ENCODE data around the gene SIPA1. TPM values are rescaled to one million over a fixed set of nuclear protein-coding genes. Genes with fewer than 3 reads are reported as not detected.

Gene SIPA1
- total RNA-seq, 3 donors from 2014 or later: 18.2 to 27.9 (median 25.5) TPM

- H3K4me1 ChIP-seq: peaks cover 4 to 6% of the 10 kb centered on the region in 2 donors
- no peak overlapping the region for H3K4me3 ChIP-seq
- no peaks in the 10 kb centered on the region for H3K9me3 ChIP-seq
- no peaks in the 10 kb centered on the region for H3K36me3 ChIP-seq
- H3K27ac ChIP-seq: no peak overlapping the region
- no peak for DNase-seq (ENCODE audit: low spot score in 2 of 2)
- no peak for TF ChIP-seq CTCF (IDR thresholded peaks at IDR 0.05)
- no peak for TF ChIP-seq POLR2A (IDR thresholded peaks at IDR 0.05)
- TF ChIP-seq POLR2AphosphoS5 (IDR thresholded peaks at IDR 0.05): no peak
- intact Hi-C loops (cut with DNase I; ENCODE audit: low total_unique reads): no loop called here
- no peaks in the 10 kb centered on the region for H3K27me3 ChIP-seq
Measured at GRCh38 chr11:65644837-65645236, 6.9 kb downstream of the SIPA1 start.

- H3K36me3 ChIP-seq: no peaks in the 10 kb centered on the region
- TF ChIP-seq POLR2AphosphoS5 (IDR thresholded peaks at IDR 0.05): no peak
- no peak for TF ChIP-seq POLR2A (IDR thresholded peaks at IDR 0.05)
- TF ChIP-seq CTCF (IDR thresholded peaks at IDR 0.05): no peak
- H3K27me3 ChIP-seq: no peaks in the 10 kb centered on the region
- H3K9me3 ChIP-seq: no peaks in the 10 kb centered on the region
- H3K27ac ChIP-seq: peak overlapping the region in 1 of 2 donors; percentile 48
- peaks cover 11 to 12% of the 10 kb centered on the region in 2 donors for H3K4me1 ChIP-seq
- intact Hi-C loops (cut with DNase I; ENCODE audit: low total_unique reads): no loop called here
- H3K4me3 ChIP-seq: no peak overlapping the region
- no peak for DNase-seq (ENCODE audit: low spot score in 2 of 2)
Measured at GRCh38 chr11:65645710-65646109, 7.8 kb downstream of the SIPA1 start.

GRCh38 chr11:65646288-65646957, 8.5 kb downstream of the SIPA1 start:
- Histone ChIP-seq H3K4me1 (peaks cover 18 to 19% of the 10 kb centered on the region in 2 donors), H3K27ac (peak overlapping the region; percentile 74 to 75)
- TF ChIP-seq POLR2AphosphoS5 (IDR thresholded peaks at IDR 0.05) (no peak), POLR2A (IDR thresholded peaks at IDR 0.05) (no peak), CTCF (IDR thresholded peaks at IDR 0.05) (no peak)

GRCh38 chr11:65646958-65647701, 9.2 kb downstream of the SIPA1 start:
- peak overlapping the region in 2 of 3 donors; percentile 65 to 66 for H3K4me3 ChIP-seq
- H3K9me3 ChIP-seq: no peaks in the 10 kb centered on the region
- peaks cover 21 to 25% of the 10 kb centered on the region in 2 donors for H3K4me1 ChIP-seq
- TF ChIP-seq POLR2AphosphoS5 (IDR thresholded peaks at IDR 0.05) (peak in 1 of 3 donors; percentile 34), CTCF (IDR thresholded peaks at IDR 0.05) (no peak)
- H3K27me3 ChIP-seq: no peaks in the 10 kb centered on the region
- peak in 1 of 2 donors; percentile 62 for DNase-seq (ENCODE audit: low spot score in 2 of 2)
- peak overlapping the region; percentile 74 to 75 for H3K27ac ChIP-seq
- intact Hi-C loops (cut with DNase I; ENCODE audit: low total_unique reads): no loop called here
- H3K36me3 ChIP-seq: no peaks in the 10 kb centered on the region

More at GRCh38 chr11:65646288-65646957, 8.5 kb downstream of the SIPA1 start:
- H3K36me3 ChIP-seq: no peaks in the 10 kb centered on the region
- intact Hi-C loops (cut with DNase I; ENCODE audit: low total_unique reads): no loop called here
- no peak for DNase-seq (ENCODE audit: low spot score in 2 of 2)
- H3K27me3 ChIP-seq: no peaks in the 10 kb centered on the region
- H3K4me3 ChIP-seq: peak overlapping the region in 2 of 3 donors; percentile 65 to 66
- H3K9me3 ChIP-seq: no peaks in the 10 kb centered on the region

GRCh38 chr11:65648997-65649493, 11.1 kb downstream of the SIPA1 start:
- Histone ChIP-seq H3K27ac (peak overlapping the region; percentile 89 to 95), H3K4me3 (no peak overlapping the region), H3K27me3 (no peaks in the 10 kb centered on the region), H3K4me1 (peaks cover 24 to 33% of the 10 kb centered on the region in 2 donors), H3K36me3 (no peaks in the 10 kb centered on the region), H3K9me3 (no peaks in the 10 kb centered on the region)
- no peak for TF ChIP-seq POLR2A (IDR thresholded peaks at IDR 0.05)
- no peak for TF ChIP-seq CTCF (IDR thresholded peaks at IDR 0.05)
- TF ChIP-seq POLR2AphosphoS5 (IDR thresholded peaks at IDR 0.05): no peak
- DNase-seq (ENCODE audit: low spot score in 2 of 2): no peak
- intact Hi-C loops (cut with DNase I; ENCODE audit: low total_unique reads): no loop called here
